ENCODE measurements around the gene DENR. TPM values are rescaled to one million over a fixed set of nuclear protein-coding genes. Genes with fewer than 3 reads are reported as not detected.

The DENR gene
- total and polyA plus RNA-seq, 12 donors = 16.5 to 31.0 (median 25.5) TPM

DNA sequence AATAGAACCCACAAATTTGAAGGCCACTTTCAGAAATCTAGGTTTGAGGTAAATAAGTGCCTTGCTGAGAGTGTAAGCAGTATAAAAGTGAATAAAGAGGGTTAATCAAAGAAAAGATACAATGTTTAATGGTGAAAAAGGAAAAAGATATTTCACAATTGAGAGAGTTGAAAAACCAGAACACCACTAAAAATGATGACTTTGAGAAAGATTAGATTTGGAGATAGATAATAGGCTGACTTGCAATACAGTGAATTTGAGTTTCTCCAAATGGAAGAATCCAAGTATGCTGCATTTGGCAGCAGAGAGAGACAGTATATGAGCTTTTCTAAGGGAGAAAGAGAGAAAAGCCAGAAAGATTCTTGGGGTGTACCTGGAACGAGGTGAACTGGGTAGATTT, 2.2 kb downstream of the DENR start:
- Histone ChIP-seq H3K36me3 (peaks cover 0 to 62% (median 25%) of the 10 kb centered on the region in 9 donors), H3K9me3 (no peaks in the 10 kb centered on the region), H3K27ac (no peak overlapping the region), H3K4me1 (peaks cover 0 to 24% (median 16%) of the 10 kb centered on the region in 9 donors), H3K4me3 (no peak overlapping the region), H3K27me3 (no peaks in the 10 kb centered on the region)
- WGBS, 2 donors = 54 to 96% methylated on average over 1 of the region's 1 CpG
- TF ChIP-seq, protein P1, sequence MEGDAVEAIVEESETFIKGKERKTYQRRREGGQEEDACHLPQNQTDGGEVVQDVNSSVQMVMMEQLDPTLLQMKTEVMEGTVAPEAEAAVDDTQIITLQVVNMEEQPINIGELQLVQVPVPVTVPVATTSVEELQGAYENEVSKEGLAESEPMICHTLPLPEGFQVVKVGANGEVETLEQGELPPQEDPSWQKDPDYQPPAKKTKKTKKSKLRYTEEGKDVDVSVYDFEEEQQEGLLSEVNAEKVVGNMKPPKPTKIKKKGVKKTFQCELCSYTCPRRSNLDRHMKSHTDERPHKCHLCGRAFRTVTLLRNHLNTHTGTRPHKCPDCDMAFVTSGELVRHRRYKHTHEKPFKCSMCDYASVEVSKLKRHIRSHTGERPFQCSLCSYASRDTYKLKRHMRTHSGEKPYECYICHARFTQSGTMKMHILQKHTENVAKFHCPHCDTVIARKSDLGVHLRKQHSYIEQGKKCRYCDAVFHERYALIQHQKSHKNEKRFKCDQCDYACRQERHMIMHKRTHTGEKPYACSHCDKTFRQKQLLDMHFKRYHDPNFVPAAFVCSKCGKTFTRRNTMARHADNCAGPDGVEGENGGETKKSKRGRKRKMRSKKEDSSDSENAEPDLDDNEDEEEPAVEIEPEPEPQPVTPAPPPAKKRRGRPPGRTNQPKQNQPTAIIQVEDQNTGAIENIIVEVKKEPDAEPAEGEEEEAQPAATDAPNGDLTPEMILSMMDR (IDR thresholded peaks at IDR 0.05) = no peak
- DNase-seq (no peak), ATAC-seq (no peak)
- intact Hi-C loops (cut with DNase I) = loop anchor here in 7 of 10 donors (5.0 to 10.0 kb wide), 2 partner anchors 117 to 230 kb away; partner anchors contain the start of genes KNTC1 (in 4 of the 7) and RSRC2 (in 4 of the 7)

DNA sequence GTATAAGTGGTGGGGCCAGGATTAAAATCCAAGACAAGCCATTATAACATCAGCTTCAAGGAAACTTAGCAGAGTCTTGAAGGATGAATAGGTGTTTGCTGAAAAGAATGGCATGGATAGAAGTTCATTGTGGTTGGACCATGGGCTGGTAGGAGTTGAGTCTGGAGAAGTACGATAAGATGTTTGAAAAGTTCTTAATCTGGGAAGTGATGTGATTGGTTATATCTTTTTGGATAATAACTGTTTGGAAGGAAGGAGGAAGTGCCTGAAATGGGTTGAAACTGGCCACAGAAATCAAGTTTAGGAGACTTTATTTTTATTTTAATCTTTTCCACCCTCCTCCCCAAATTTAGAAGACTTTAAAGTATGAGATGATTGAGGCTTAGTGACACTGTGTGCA, 4.9 kb downstream of the DENR start:
- peaks cover 0 to 90% (median 30%) of the 10 kb centered on the region in 9 donors for H3K36me3 ChIP-seq
- ATAC-seq (no peak), DNase-seq (no peak)
- no peak overlapping the region for H3K4me3 ChIP-seq
- H3K4me1 ChIP-seq = peaks cover 0 to 16% (median 10%) of the 10 kb centered on the region in 9 donors
- 92 to 94% methylated on average over 1 of the region's 1 CpG for WGBS, 2 donors
- no peaks in the 10 kb centered on the region for H3K9me3 ChIP-seq
- TF ChIP-seq, protein P1 (IDR thresholded peaks at IDR 0.05) = no peak
- intact Hi-C loops (cut with DNase I) = loop anchor here in 4 of 10 donors (10.0 kb wide), 1 partner anchor 233 kb away; the partner anchor contains the start of genes KNTC1 (in 4 of the 4) and RSRC2 (in 4 of the 4)
- H3K27ac ChIP-seq = no peak overlapping the region
- no peaks in the 10 kb centered on the region for H3K27me3 ChIP-seq

DNA sequence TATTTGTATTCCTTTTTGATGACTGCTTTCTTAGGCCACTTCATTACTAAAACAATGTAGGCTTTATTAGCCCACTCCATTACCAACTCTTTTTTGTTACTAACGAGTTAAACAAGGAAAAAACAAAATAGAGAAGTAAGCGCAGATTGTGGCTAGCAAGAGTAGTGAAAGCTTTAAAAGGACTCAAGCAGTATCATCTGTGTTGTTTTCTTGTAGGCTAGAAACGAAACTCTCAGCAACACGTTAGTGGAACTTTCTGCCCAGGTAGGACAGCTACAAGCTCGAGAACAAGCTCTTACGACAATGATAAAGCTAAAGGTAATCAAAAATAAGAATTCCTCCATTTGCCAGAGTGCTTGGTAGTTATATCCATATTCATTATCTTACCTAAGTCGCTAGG, 32.9 kb downstream of the DENR start:
- TF ChIP-seq, protein P1 (IDR thresholded peaks at IDR 0.05) = no peak
- no peaks in the 10 kb centered on the region for H3K9me3 ChIP-seq
- 86 to 89% methylated on average over 7 of the region's 7 CpGs for WGBS, 2 donors

DNA sequence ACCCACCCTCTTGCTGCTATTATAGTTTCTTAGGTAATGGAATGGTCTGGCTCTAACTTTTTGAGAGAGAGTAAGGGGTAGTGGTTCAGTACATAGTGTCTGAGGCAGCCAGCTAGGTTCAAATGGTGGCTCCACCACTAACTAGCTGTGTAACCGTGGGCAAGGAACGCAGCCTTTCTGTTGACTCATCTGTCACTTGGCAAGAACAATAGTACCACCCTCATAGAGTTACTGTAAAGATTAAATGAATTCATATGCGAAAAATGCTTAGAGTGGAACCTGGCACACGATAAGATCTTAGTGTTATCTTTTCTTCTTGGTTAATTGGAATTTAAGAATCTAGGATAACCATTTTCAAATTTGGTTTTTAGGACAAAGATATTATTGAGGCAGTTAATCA, 35.8 kb downstream of the DENR start:
- H3K9me3 ChIP-seq = no peaks in the 10 kb centered on the region
- 77 to 87% methylated on average over 4 of the region's 4 CpGs for WGBS, 2 donors
- intact Hi-C loops (cut with DNase I) = no loop called here
- no peak for ATAC-seq
- TF ChIP-seq, protein P1 (IDR thresholded peaks at IDR 0.05) = no peak
- no peak for DNase-seq
- H3K27me3 ChIP-seq = no peaks in the 10 kb centered on the region
- H3K4me1 ChIP-seq = no peaks in the 10 kb centered on the region
- no peaks in the 10 kb centered on the region for H3K36me3 ChIP-seq
- H3K4me3 ChIP-seq = no peak overlapping the region
- no peak overlapping the region for H3K27ac ChIP-seq

More for the DNA sequence above, 32.9 kb downstream of the DENR start:
- Histone ChIP-seq H3K27ac (no peak overlapping the region), H3K36me3 (no peaks in the 10 kb centered on the region), H3K4me3 (no peak overlapping the region), H3K27me3 (no peaks in the 10 kb centered on the region), H3K4me1 (no peaks in the 10 kb centered on the region)
- DNase-seq = no peak
- intact Hi-C loops (cut with DNase I) = no loop called here
- ATAC-seq = no peak

Measured in heart right ventricle (tissue), 16 donors.